Activated CD8-positive, alpha-beta memory T cell treated with anti-CD3 and anti-CD28 coated beads, Interleukin-2, amount 50 U/mL, for 24 hours (primary cell): Measurements from ENCODE around the gene ZCCHC2.

Experiments used
- DNase-seq: peaks from one replicate; pipeline ENCODE4 v3.0.0-alpha.2; 2020; ENCODE audit errors: extremely low read depth

The ZCCHC2 gene

DNA sequence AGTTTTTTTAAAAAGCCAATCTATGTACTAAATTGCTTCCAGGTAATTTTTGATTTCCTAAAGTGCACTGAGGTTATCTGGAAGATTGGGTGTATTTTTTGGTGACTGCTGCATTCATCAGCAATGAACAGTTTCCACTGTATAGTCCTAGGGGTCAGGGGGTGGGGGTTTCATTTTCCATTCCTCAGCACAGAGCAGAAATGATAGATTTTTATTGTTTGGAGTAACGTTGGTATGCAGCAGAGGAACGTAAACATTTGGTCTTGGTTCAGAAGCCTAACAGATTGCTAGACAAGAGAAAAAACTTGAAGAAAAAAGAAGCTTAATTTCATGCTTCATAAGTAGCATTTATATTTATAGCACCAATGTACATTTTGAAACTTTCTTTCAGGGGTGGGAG lies 54.9 kb downstream of the ZCCHC2 start:
- DNase-seq: no peak

DNA sequence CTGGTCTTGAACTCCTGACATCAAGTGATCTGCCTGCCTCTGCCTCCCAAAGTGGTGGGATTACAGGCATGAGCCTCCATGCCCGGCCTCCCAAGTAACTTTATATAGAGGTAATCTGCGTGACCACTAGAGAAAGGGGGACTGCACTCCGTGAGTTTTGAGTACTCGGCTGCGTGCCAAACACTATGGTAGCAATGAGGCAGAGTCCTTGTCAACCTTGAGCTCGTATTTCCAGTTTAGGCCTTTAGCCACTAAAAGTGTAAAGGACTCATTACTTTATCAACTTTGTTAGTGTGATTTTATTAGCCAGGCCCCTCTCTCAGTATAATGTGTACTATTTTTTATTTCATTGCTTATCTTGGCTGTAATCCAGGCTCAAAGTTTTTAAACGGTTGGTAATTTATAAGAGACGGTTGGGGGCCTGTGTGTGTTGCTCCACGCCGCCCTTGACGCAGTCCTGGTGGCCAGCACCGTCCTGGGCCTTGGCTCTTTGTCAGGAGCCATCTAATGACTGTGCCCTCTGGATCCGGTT lies 56.2 kb downstream of the ZCCHC2 start:
- DNase-seq: no peak

DNA sequence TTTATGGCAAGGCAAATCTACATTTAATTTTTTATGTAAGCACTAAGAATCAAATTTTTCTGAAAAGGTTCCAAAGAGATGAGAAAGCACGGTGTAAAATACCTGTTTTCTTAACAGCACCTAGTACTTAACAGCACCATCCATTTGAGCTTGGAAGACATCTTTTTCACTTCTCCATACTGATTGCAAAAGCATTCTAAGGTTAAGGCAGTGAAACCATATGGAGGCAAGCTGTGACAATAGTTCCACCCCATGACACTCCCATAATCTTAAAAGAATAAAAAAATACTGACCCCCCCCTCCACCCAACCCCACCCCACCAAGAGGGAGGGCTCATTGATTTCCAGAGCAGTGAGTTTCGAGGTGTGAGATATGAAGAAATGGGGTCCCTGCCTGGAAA lies 60.6 kb downstream of the ZCCHC2 start:
- DNase-seq: no peak

DNA sequence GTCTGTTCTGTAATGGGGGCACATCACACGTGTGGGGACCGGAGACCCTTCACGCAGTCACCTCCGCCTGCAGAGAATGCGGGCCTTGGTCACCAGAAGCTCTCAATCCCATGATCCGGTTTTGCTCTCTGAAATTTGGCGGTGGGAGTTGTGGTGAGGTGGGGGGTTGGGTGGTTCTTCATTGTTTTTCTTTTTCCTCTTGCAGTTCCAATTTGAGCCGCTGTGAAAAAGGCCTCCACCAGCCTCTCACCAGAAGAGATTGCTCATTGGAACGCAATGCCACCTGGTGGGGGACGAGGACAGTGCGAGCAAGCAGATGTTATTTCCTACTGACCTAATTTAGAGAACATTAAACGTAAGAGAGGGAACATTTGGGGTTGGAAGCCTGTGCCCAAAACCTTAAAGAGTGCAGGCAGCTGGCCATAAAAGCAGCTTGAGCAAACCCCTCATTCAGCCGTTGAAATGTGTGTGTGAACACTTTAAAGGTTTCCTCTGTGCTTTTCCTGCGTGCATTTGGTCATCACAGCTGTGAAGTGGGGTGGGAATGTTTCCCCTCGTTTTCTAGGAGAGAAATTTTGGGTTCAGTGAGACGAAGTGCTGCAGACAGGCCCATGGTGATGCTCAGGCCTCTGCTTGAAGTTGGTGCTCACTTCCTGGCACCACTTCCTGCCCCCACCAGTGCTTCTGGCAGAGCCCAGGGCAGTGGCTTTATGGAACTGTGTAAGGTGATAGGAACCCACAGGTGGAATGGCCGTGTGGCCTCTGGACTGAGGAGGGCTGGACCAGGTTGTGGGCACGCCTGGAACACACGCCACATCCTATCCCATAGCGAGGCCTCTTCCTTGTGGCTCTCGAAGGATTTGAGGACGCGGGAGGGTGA lies 61.7 kb downstream of the ZCCHC2 start:
- peak; percentile 59 for DNase-seq

DNA sequence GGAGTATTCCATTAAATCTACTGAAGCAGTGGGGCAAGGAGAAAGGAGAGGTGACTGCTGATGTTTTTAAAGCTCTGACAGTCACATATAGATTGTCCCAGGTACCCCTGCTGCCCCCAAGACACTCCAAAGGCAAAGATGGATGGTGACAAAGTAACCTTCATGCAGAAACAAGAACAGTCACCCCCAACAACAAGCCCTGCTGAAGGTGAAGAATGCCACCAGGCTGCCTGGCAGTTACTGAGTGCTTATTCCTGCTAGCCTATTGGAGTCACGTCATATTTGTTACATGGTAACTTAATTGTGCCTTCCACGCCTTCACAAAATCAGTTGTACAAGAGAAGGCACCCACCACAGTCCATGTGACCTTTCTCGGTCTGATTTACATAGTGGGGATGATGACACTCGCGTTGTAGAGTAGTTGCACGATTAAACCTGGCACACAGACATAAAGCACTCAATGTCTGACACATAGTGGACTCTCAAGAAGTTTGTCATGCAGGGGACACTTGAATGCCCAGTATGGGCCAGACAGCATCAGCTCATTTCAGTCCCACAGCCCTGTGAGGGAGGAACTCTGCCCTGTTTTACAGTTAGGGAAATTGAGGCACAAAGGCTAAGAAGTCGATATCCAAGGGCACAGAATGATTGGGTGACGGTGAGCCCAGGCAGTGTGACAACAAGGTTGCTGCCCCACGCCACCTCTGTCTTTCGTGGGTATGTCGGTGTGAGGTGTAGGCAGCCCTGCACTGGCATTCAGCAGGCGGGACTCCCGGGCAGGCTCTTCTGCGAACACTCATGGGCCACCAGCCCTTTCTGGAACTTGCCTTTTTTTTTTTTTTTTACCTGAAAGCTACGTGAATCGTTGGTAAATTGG lies 62.7 kb downstream of the ZCCHC2 start:
- no peak for DNase-seq

DNA sequence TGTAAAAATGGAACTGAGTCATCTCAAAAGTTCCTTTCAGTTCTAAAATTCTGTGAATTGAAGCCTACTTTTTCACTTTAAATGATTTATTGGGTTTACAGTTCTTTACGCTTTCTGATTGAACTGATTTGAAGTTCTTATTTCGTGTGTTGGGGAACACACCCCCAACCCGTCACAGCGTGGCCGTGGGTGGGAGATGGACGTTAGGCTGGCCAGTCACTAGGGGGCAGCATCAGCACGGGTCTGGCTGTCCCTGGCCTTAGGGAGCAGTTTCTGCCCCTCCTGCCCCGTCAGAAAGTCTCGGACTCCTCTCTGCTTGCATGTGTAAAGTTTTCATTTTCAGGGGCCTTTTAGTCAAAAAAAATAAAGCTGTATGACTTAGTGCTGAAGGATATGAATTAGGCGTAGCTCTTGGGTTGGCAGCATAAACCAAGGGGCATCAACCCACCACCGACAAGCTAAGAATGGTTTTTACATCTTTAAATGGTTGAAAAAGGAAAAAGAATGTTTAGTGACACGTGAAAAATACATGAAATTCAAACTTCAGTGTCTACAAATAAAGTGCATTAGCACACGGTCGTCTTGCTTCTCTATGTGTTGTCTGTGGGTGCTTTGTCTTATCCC lies 63.4 kb downstream of the ZCCHC2 start:
- peak; percentile 41 for DNase-seq

DNA sequence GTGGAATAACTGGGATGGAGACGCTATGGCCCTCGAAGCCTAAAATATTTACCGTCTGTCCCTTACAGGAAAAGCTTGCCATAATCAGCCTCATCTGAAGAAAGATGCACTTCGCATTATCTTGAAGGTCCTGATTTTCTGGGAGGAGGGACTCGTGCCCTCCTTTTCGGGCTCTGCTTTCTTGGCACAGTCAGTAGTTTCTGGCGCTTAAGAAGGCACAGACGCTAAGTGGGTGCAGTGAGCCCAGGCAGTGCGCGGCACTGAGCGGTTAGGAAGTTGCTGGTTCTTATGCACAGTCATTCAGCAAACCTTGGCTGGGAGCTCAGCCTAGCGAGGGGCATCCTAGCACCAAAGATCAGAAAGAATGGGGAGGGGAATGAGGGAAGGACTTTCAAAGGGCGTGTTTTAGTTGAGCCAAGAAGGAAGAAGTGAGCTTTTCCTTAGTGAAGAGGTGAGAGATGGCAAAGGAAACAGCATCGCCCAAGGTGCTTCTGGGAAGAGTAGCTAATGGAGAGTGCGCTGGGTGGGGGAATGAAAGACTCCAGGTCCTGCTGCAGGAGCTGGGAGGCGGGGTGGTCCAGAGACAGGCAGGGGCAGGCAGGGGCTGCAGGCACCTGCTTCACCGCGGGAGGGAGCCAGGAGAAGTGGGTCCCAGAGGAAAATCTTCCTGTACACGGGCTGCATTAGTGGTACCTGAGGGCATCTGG lies 64.1 kb downstream of the ZCCHC2 start:
- no peak for DNase-seq

DNA sequence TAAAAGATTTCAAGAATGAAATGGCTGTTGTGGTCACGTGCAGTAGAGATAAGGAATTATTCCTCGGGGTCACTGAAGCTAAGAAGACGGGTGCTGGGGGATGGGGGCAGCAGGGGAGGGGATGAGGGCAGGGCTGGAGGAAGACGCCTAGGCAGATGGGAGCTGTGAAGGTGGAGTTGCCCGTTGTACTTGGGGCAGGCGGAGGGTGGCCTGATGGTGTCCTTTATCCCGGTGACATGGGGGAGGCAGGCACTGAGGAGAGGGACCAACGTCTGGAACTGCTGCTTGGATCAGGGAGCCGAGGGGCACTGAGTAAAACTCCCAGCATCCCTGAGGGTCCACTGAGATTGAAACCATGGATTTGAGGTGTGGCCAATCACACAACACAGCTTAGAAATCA lies 64.9 kb downstream of the ZCCHC2 start:
- DNase-seq: no peak

DNA sequence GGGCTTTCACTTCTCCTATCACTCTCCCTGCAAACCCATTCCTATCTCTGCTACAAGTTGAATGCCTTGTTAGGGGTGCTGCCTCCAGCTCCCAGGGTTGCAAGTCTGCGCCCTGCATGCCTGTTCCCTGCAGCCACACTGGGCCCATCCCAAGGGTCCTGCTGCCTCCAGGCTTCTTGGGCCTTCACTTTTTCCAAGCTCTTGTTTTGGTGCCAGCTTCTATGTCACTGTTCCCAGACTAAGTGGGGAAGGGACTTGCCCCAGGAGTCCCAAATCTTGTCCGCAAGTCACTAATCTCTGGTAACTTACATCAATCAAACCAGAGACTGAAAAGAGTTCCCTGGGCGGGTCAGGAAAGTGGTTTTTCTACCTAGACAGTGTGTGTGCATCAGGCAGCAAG lies 65.4 kb downstream of the ZCCHC2 start:
- DNase-seq: no peak

DNA sequence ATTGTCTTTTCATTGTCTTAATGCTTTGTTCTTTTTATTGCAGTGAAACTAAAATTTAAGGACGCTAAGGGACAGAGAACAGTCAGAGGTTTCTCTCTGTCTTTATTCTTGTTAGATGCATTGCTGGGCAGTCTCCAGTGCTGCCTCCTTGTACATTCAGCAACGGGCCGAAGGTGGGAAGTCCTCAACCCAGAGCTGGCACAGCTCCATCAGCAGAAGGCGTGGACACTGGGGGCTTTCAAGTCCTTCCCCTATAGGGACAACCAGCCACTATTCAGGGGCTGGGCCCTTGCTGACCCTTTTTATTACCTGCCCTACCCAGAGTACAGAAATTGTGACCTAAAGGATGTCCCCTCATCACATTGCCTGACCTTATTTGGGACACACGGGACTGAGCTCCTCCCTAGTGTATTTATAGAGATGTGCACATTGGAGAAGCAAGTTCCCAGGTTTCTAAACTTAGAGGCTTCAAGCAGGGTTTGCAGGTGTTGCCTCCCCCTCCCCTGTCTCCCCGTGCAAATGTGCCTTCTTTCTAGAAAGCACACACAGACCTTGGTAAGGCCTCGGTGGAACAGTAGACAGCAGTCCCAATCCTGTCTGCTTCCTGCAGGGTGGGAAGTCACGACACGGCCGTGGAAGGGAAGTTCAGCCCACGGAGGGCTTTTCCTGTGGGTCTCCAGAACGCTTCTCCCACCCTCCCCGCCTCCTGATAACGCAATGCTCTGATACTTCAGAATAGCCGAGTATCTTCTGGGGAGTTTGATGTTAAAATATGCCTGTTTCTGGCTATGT lies 68.2 kb downstream of the ZCCHC2 start:
- DNase-seq: no peak

DNA sequence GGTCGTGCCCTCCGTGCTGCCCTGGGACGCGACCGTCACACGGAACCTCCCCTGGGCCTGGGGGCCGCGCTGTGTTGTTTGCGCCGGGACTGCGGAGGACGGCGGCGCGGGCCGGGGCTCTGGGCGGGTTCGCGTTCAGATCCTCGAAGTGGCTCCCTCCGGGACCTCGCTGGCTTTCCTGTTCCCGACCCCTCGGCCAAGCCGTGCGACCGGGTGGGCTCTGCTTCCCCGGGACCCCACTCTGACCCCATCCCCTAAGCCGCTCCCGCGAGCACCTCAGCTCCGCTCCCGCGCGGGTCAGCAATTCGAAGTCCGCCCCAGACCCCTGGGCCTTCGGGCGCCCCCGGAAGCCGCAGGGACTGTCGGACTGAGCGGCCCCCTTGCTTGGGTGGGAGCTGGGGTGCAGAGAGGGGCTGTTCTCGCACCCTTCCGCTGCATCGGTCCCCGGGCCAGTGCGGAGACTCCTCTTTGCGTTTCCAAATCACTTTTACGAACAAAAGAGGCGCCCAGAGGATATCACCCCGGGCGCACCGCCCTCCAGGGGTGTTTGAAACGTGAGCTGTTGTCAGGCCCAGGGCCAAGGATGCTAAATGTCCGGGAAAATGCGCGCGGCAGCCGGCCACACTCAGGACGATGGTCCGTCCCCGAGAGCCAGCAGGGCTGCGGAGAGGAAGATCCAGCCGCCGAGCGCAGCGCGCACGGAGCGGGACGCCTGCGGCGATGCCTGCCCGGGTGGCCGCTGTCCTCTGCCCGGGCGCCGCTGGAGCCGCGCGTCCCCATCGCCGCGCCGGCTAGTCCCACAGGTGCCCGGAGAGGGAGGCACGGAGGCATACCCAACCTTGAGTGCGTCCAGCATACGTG lies 73.5 kb downstream of the ZCCHC2 start:
- no peak for DNase-seq

DNA sequence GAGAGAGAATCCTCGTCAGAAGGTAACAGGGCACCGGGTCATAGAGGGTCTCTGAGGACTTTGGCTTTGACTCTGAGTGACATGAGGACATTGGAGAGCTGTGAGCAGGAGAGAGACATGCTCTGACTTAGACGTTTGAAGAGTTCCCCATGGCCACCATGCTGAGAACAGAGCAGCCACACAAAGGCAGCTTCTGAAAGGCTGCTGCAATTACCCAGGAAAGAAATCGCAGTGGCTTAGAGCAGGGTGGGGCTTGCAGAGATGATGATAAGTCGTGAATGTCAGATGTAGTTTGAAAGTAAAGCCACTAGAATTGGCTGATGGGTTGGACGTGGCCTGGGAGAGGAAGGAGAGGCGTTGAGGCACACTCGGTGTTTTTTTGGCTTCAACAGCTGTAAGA lies 79.0 kb downstream of the ZCCHC2 start:
- DNase-seq: no peak

DNA sequence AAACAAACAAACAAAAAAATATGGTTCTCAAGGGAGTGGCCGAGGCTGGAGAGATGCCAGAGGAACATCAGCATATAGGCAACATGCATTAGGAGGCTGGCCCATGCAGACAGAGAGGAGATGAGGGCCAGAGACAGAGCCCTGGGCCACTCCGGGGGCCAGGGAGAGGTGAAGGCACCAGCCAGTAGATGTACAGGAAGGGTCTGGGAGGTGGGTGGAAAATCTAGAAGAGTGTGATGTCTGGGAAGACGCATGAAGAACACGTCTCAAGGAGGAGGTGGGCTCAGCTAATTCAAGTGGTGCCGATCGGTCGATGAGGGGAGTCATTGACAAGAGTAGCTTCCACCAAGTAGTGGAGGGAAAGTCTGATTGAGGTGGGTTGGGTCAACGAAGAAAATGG lies 79.9 kb downstream of the ZCCHC2 start:
- DNase-seq: no peak

DNA sequence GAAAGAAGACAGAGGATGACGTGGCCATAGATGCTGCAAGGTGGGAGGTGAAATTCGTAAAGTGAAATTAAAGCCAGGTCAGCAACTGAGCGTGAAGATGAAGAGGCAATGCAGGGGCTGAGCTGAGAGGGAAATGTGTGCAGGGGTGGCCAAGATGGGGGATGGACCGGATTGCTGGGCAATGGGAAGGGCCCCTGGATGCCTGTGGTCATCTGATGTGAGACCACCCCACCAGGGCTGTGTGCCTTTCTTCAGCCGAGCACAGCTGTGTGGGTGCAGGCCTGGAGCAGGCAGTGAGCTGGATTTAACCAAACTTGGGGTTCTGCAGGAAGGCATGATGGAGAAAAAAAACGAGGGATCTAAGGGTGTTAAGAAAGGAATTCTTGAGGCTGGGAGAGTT lies 80.4 kb downstream of the ZCCHC2 start:
- no peak for DNase-seq

DNA sequence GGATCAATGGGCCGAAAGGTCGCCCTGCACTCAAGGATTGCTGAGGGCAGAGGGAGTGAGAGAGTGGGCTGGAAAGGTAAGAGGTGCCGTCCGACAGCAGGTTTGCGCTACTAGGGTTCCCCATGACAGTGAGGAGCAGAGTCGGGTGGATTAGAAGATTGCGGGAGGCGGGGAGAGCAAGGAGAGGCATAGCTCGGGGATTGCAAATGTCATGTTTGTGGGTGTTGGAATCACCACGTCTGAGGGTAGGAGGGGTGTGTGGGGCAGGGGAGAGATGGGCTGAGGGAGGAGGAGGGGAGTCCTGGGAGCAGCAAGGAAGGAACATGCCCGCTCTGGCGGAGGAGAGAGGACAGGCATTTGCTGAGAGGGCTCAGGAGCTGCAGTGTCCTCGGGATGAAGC lies 81.2 kb downstream of the ZCCHC2 start:
- DNase-seq: no peak

DNA sequence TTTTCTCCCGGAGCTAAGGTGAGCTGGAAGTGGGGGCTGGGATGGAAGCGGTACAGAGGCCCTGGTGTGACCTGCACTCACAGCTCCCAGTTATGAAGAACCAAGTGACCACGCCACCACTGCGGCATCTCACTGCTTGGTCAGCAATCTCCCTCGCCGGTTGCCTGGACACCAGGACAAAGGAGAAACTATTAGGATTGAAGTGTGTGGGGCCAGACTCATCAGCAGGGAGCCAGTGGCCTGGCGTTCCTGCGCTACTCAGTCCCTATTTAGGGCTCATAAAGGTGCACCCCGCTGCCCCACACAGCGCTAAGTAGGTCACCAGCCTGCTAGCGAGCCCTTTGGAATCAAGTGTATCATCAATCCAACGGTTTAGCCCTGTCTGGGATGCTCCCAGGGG lies 82.9 kb downstream of the ZCCHC2 start:
- DNase-seq: no peak

DNA sequence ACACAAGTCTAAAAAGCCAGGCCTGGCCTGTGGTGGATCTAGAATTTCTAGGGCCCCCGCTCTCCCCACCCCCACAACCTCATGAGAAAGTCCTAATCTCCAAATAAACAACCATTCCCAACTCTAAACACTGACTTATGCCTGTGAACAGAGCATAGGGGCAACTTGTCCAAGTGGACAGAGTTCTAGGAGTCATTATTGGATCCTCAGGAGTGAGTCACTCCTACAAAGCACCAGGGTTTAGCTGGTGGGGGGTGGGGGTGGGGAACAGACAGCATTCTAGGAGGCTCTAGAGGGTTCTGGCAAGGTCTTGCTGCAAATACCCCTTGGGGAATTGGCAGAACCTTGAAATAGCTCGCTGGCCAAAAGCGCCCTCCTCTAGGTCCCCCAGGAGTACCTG lies 83.3 kb downstream of the ZCCHC2 start:
- no peak for DNase-seq

DNA sequence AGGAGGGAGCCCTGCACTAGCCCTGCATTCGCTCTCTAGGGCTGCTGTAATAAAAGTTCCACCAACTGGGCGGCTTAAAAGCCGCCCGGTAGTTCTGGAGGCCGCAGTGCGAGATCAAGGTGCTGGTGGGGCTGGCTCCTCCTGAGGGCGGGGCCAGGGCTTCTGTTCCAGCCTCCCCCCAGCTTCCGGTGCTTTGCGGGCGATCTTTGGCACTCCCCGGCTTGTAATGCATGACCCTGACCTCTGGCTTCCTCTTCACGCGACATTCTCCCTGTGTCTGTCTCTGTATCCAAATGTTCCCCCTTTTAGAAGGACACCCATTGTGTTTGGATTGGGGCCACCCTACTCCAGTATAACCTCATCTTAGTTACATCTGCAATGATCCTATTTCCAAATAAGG lies 84.5 kb downstream of the ZCCHC2 start:
- DNase-seq: no peak

DNA sequence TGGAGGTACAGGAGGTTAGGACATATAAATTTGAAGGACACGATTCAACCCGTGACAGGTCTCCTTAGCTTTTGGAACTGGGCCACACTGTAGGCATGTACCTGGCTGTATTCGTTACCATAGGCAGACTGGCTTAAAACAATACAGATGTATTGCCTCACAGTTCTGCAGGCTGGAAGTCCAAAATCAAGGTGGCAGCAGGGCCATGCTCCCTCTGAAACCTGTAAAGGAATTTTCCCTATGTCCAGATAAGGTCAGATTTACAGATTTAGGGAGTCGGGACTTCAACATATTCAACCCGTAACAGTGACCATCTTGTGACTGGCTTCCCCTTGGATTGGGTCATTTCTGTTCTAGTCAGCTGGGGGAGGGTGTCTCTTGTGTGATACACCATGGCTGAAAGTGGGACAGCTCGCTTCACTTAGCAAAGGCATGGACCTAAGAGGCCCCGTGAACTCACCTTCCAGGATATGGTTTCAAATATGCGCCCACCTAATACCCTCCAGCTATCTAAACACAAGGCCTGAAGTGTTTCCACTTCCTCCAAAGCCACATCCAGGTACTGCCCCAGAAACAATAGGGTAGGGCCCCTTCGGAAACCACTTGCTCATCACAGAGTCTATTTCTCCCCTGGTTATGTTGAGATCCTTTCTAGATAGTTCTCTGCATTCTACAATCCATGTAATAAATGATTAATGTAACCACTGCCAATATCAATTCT lies 85.0 kb downstream of the ZCCHC2 start:
- DNase-seq: no peak
